Suprapubic skin (tissue), 4 donors: ENCODE data around the gene SWT1. TPM values are rescaled to one million over a fixed set of nuclear protein-coding genes. Genes with fewer than 3 reads are reported as not detected.
A peak's percentile ranks its signal among the peaks of the same experiment; 100 is the strongest.

Experiments used
- DNase-seq, 2 donors: peaks; one replicate each; pipeline ENCODE4 v3.0.0-alpha.2; 2019; ENCODE audit warnings: low spot score in 2 of 2
- H3K27ac ChIP-seq: fragments of 200-600 bp; sonication (generic); one replicate; pipeline ENCODE4 v1.5.1; 2019
- H3K27me3 ChIP-seq: fragments of 200-600 bp; sonication (generic); one replicate; pipeline ENCODE4 v1.5.1; 2019
- H3K36me3 ChIP-seq: fragments of 200-600 bp; sonication (generic); one replicate; pipeline ENCODE4 v1.5.1; 2019
- H3K4me1 ChIP-seq: fragments of 200-600 bp; sonication (generic); one replicate; pipeline ENCODE4 v1.5.1; 2019
- H3K4me3 ChIP-seq: fragments of 200-600 bp; sonication (generic); one replicate; pipeline ENCODE4 v1.5.1; 2019; ENCODE audit warnings: mild to moderate bottlenecking
- H3K9me3 ChIP-seq: fragments of 200-600 bp; sonication (generic); one replicate; pipeline ENCODE4 v1.5.1; 2019
- CTCF ChIP-seq, 2 donors: fragments of 200-600 bp in 1 of 2; fragments of 450-650 bp in 1 of 2; sonication (generic) in 1 of 2; IDR thresholded peaks; one replicate each; pipeline ENCODE4 v1.5.1; 2016 to 2019; ENCODE audit warnings: antibody characterized with exemption in 2 of 2, mild to moderate bottlenecking in 1 of 2, moderate library complexity in 1 of 2
- EP300 ChIP-seq: sonication (generic); formaldehyde crosslinking; IDR thresholded peaks from one replicate; pipeline ENCODE4 v1.6.1; 2017; ENCODE audit warnings: antibody characterized with exemption
- POLR2A ChIP-seq, 2 donors: fragments of 450-650 bp; IDR thresholded peaks; one replicate each; pipeline ENCODE4 v1.6.1; 2017; ENCODE audit warnings: antibody characterized with exemption in 2 of 2, mild to moderate bottlenecking in 2 of 2, moderate library complexity in 2 of 2
- POLR2AphosphoS5 ChIP-seq, 3 donors: sonication (generic); formaldehyde crosslinking; IDR thresholded peaks; one replicate each; pipeline ENCODE4 v1.6.1; 2017; ENCODE audit warnings: antibody characterized with exemption in 3 of 3
- WGBS: methylation state at CpG from one replicate; pipeline ENCODE4 v1.1.5; 2018; 5-methylcytosine and 5-hydroxymethylcytosine counted together
- total RNA-seq, 4 donors: library from RNA; depleted of rRNA; stranded (reverse); fragments of >200 nt; gene quantifications; one replicate each; pipeline ENCODE4 v1.1.0, GENCODE V29; 2016

The SWT1 gene
- total RNA-seq, 4 donors from 2014 or later = 3.4 to 11.2 (median 5.8) TPM

- no peak for DNase-seq
- Histone ChIP-seq H3K4me1 (no peaks in the 10 kb centered on the region), H3K4me3 (no peak overlapping the region), H3K27ac (no peak overlapping the region), H3K9me3 (no peaks in the 10 kb centered on the region), H3K27me3 (no peaks in the 10 kb centered on the region), H3K36me3 (peaks cover 57% of the 10 kb centered on the region)
- no peak for TF ChIP-seq EP300
- TF ChIP-seq POLR2AphosphoS5 (IDR thresholded peaks at IDR 0.05) = no peak
- TF ChIP-seq CTCF (IDR thresholded peaks at IDR 0.05) = no peak
- no peak for TF ChIP-seq POLR2A (IDR thresholded peaks at IDR 0.05)
These were observed 12.7 kb upstream of the SWT1 start for GRCh38 chr1:185144233-185144632.

- no peak for TF ChIP-seq POLR2AphosphoS5 (IDR thresholded peaks at IDR 0.05)
- no peak for TF ChIP-seq POLR2A (IDR thresholded peaks at IDR 0.05)
- TF ChIP-seq EP300 = no peak
- no peak for TF ChIP-seq CTCF (IDR thresholded peaks at IDR 0.05)
- Histone ChIP-seq H3K4me3 (no peak overlapping the region), H3K36me3 (peaks cover 34% of the 10 kb centered on the region), H3K9me3 (no peaks in the 10 kb centered on the region), H3K27me3 (no peaks in the 10 kb centered on the region), H3K4me1 (peaks cover 31% of the 10 kb centered on the region), H3K27ac (no peak overlapping the region)
- DNase-seq = no peak
- whole genome bisulfite sequencing = 95% methylated on average over 5 of the region's 5 CpGs
These were observed 5.8 kb upstream of the SWT1 start for GRCh38 chr1:185151215-185151614.

GRCh38 chr1:185152187-185152767 lies 4.7 kb upstream of the SWT1 start:
- TF ChIP-seq CTCF (IDR thresholded peaks at IDR 0.05) = no peak
- TF ChIP-seq POLR2A (IDR thresholded peaks at IDR 0.05) = no peak
- no peak for TF ChIP-seq EP300
- no peak for TF ChIP-seq POLR2AphosphoS5 (IDR thresholded peaks at IDR 0.05)
- no peak for DNase-seq
- 56% methylated on average over 3 of the region's 3 CpGs for WGBS
- Histone ChIP-seq H3K4me1 (peaks cover 31% of the 10 kb centered on the region), H3K4me3 (no peak overlapping the region), H3K27ac (no peak overlapping the region), H3K9me3 (no peaks in the 10 kb centered on the region), H3K27me3 (no peaks in the 10 kb centered on the region), H3K36me3 (peaks cover 34% of the 10 kb centered on the region)

- DNase-seq = no peak
- Histone ChIP-seq H3K9me3 (no peaks in the 10 kb centered on the region), H3K27me3 (no peaks in the 10 kb centered on the region), H3K4me3 (peak overlapping the region; percentile 73), H3K27ac (peak overlapping the region; percentile 96), H3K4me1 (peaks cover 40% of the 10 kb centered on the region), H3K36me3 (peaks cover 8% of the 10 kb centered on the region)
- WGBS = 43% methylated on average over 2 of the region's 2 CpGs
- TF ChIP-seq EP300 (no peak), POLR2A (IDR thresholded peaks at IDR 0.05) (no peak), POLR2AphosphoS5 (IDR thresholded peaks at IDR 0.05) (no peak)
These were observed 2.0 kb upstream of the SWT1 start for GRCh38 chr1:185154912-185155513.

GRCh38 chr1:185155600-185156287 lies 1.2 kb upstream of the SWT1 start:
- no peaks in the 10 kb centered on the region for H3K27me3 ChIP-seq
- peak overlapping the region; percentile 96 for H3K27ac ChIP-seq
- no peaks in the 10 kb centered on the region for H3K9me3 ChIP-seq
- 8% methylated on average over 11 of the region's 11 CpGs for WGBS
- peaks cover under 1% of the 10 kb centered on the region for H3K36me3 ChIP-seq
- DNase-seq = no peak
- TF ChIP-seq POLR2A (IDR thresholded peaks at IDR 0.05) (no peak), CTCF (IDR thresholded peaks at IDR 0.05) (no peak), POLR2AphosphoS5 (IDR thresholded peaks at IDR 0.05) (no peak), EP300 (no peak)
- peaks cover 40% of the 10 kb centered on the region for H3K4me1 ChIP-seq
- peak overlapping the region; percentile 73 for H3K4me3 ChIP-seq
